A549 (cell line): ENCODE measurements around the gene VAMP4. TPM values are rescaled to one million over a fixed set of nuclear protein-coding genes. Genes with fewer than 3 reads are reported as not detected.

Experiments used
- ATAC-seq, 2 experiments: fragments of 200-7000 bp in 1 of 2; fragments of >200 bp in 1 of 2; cut with Nextera tagmentation in 1 of 2; cut with Tn5 transposase in 1 of 2; 3 replicates each; pipeline versions ENCODE4 v1.8.0 to v1.9.1; 2018 to 2020; ENCODE audit warnings: mild to moderate bottlenecking in 1 of 2, moderate library complexity in 1 of 2
- CTCF ChIA-PET: fragments of 300-600 bp; sonication (Branson Sonifier 250); formaldehyde crosslinking; extraction: SDS; loops from one replicate; lab custom pipeline; 2021; ENCODE audit warnings: antibody characterized with exemption, inconsistent platforms; lab: Yijun Ruan, JAX
- POLR2A ChIA-PET: fragments of 350-600 bp; formaldehyde crosslinking; extraction: SDS; loops from one replicate; lab custom pipeline; 2021; ENCODE audit warnings: antibody characterized with exemption, inconsistent platforms; lab: Yijun Ruan, JAX
- DNase-seq, 2 experiments: peaks; one replicate each; pipeline versions ENCODE4 v3.0.0 to v3.0.0-alpha.2; 2011 to 2016; ENCODE audit warnings: low read depth in 1 of 2, low spot score in 1 of 2
- FAIRE-seq: peaks from 2 replicates; lab custom pipeline; 2011; peaks lifted over from hg19 to GRCh38; lab: Jason Lieb, UNC
- H3K27ac ChIP-seq, 2 experiments: fragments of >200 bp; sonication (Bioruptor Twin); formaldehyde crosslinking; 3 replicates each; pipeline ENCODE4 v1.5.1; 2016 to 2017
- H3K4me1 ChIP-seq: fragments of >200 bp; sonication (Bioruptor Twin); formaldehyde crosslinking; 3 replicates; pipeline ENCODE4 v1.6.1; 2016
- H3K4me2 ChIP-seq: fragments of >200 bp; sonication (Bioruptor Twin); formaldehyde crosslinking; 3 replicates; pipeline ENCODE4 v1.6.1; 2016
- H3K4me3 ChIP-seq: fragments of >200 bp; sonication (Bioruptor Twin); formaldehyde crosslinking; 3 replicates; pipeline ENCODE4 v1.5.1; 2016
- H3K9me3 ChIP-seq: fragments of >200 bp; sonication (Bioruptor Twin); formaldehyde crosslinking; 3 replicates; pipeline ENCODE4 v1.6.1; 2016
- CHD2 ChIP-seq: fragments of 150-350 bp; IDR thresholded peaks from 2 replicates; pipeline ENCODE4 v1.6.1; 2014; ENCODE audit warnings: low read length; ENCODE audit not compliant: partially characterized antibody
- CTCF ChIP-seq: fragments of >200 bp; sonication (Bioruptor Twin); formaldehyde crosslinking; IDR thresholded peaks from 3 replicates; pipeline ENCODE4 v1.5.1; 2016
- FOSL2 ChIP-seq, 2 experiments: fragments of 450-650 bp in 1 of 2; fragments of >200 bp in 1 of 2; sonication (Bioruptor Twin) in 1 of 2; formaldehyde crosslinking; IDR thresholded peaks; 2 replicates each; pipeline versions ENCODE4 v1.5.0 to v1.6.1; 2016 to 2020; ENCODE audit warnings: mild to moderate bottlenecking in 1 of 2, moderate library complexity in 1 of 2
- HES2 ChIP-seq: fragments of >200 bp; sonication (Bioruptor Twin); formaldehyde crosslinking; IDR thresholded peaks from 2 replicates; pipeline ENCODE4 v1.6.1; 2016
- KDM1A ChIP-seq: fragments of 200-600 bp; sonication (generic); IDR thresholded peaks from 2 replicates; pipeline ENCODE4 v1.6.1; 2016; ENCODE audit warnings: low read depth, mild to moderate bottlenecking
- MAX ChIP-seq: IDR thresholded peaks from 2 replicates; pipeline ENCODE4 v1.6.1; 2012
- MYC ChIP-seq: IDR thresholded peaks from 2 replicates; pipeline ENCODE4 v1.6.1; 2012; ENCODE audit warnings: mild to moderate bottlenecking, inconsistent platforms, low read length, improper control_type of control experiment, borderline replicate concordance
- NR3C1 ChIP-seq: fragments of >200 bp; sonication (Bioruptor Twin); formaldehyde crosslinking; IDR thresholded peaks from 3 replicates; pipeline ENCODE4 v1.6.1; 2017
- PBX3 ChIP-seq: IDR thresholded peaks from 2 replicates; pipeline ENCODE4 v1.6.1; 2012
- PHF8 ChIP-seq: fragments of 200-600 bp; sonication (generic); IDR thresholded peaks from 2 replicates; pipeline ENCODE4 v1.6.1; 2016; ENCODE audit warnings: low read depth, mild to moderate bottlenecking, antibody characterized with exemption, moderate library complexity, borderline replicate concordance
- POLR2AphosphoS2 ChIP-seq: conservative IDR thresholded peaks from 2 replicates; pipeline ENCODE4 v1.6.1; 2012; ENCODE audit warnings: low read length, improper control_type of control experiment, inconsistent platforms
- RAD21 ChIP-seq, 2 experiments: fragments of >200 bp in 1 of 2; sonication (Bioruptor Twin) in 1 of 2; formaldehyde crosslinking in 1 of 2; IDR thresholded peaks in 1 of 2; conservative IDR thresholded peaks in 1 of 2; 2 replicates in 1 of 2; 3 replicates in 1 of 2; pipeline ENCODE4 v1.6.1; 2012 to 2018; ENCODE audit warnings: inconsistent platforms in 1 of 2
- RARB ChIP-seq: fragments of 250-450 bp; sonication (Bioruptor Pico); IDR thresholded peaks from 2 replicates; pipeline ENCODE4 v1.8.0; 2021; ENCODE audit warnings: mild to moderate bottlenecking, moderate library complexity
- SMC3 ChIP-seq: fragments of >200 bp; sonication (Bioruptor Twin); formaldehyde crosslinking; IDR thresholded peaks from 3 replicates; pipeline ENCODE4 v1.6.1; 2018; ENCODE audit warnings: inconsistent platforms
- ZC3H11A ChIP-seq: fragments of 450-650 bp; IDR thresholded peaks from 2 replicates; pipeline ENCODE4 v1.6.1; 2014; ENCODE audit warnings: antibody characterized with exemption, mild to moderate bottlenecking
- WGBS: methylation state at CpG from one replicate; pipeline ENCODE4 v1.1.6; 2017; ENCODE audit errors: missing lambda C conversion rate; 5-methylcytosine and 5-hydroxymethylcytosine counted together
- polyA plus RNA-seq, 4 experiments: library from polyadenylated mRNA; depleted of rRNA in 3 of 4; stranded (reverse); fragments of >200 nt; fragmentation: RNase III in 1 of 4; extraction: RNeasy Plus Mini Kit Qiagen cat#74134 plus additional on column Dnase treatment in 1 of 4; gene quantifications; 2 replicates in 3 of 4; 3 replicates in 1 of 4; pipeline ENCODE4 v1.2.3, GENCODE V29; 2011 to 2017

VAMP4 gene
- polyA plus RNA-seq, 2 of the 4 experiments (the other 2 are of a cell fraction), result 4.3 to 9.3 TPM

GRCh38 chr1:171717062-171717718 is 24.7 kb downstream of the VAMP4 start:
- Histone ChIP-seq H3K4me3 (no peak overlapping the region), H3K4me2 (no peak overlapping the region), H3K4me1 (no peaks in the 10 kb centered on the region), H3K27ac (no peak overlapping the region), H3K9me3 (no peaks in the 10 kb centered on the region)
- FAIRE-seq (no peak), DNase-seq (no peak), ATAC-seq (no peak)
- ChIA-PET POLR2A (no interaction called here), CTCF (interaction anchor here (0.6 to 6.1 kb wide), 8 partner anchors 13 to 957 kb away, joined by 3 to 48 read pairs (median 4); no protein-coding TSS in a partner anchor)
- TF ChIP-seq HES2 (no peak), KDM1A (no peak), SMC3 (no peak), ZC3H11A (no peak)
- 91% methylated on average over 2 of the region's 2 CpGs for WGBS

GRCh38 chr1:171716616-171717015 is 25.2 kb downstream of the VAMP4 start:
- no peak overlapping the region for H3K4me3 ChIP-seq
- DNase-seq (no peak), FAIRE-seq (no peak), ATAC-seq (no peak)
- ChIA-PET POLR2A (no interaction called here), CTCF (interaction anchor here (0.7 to 6.1 kb wide), 13 partner anchors 14 to 750 kb away, joined by 3 to 48 read pairs (median 5); partner anchors contain the start of genes MYOC and PRRC2C)
- no peak overlapping the region for H3K27ac ChIP-seq
- H3K4me2 ChIP-seq, result no peak overlapping the region
- TF ChIP-seq FOSL2 (IDR thresholded peaks at IDR 0.05), result no peak
- TF ChIP-seq FOSL2 (CRISPR knock-in tag; IDR thresholded peaks at IDR 0.05), result 0 out of 2 replicates have a peak, but pooled peaks have one; percentile 13
- TF ChIP-seq CTCF, result no peak
- H3K9me3 ChIP-seq, result no peaks in the 10 kb centered on the region
- no peaks in the 10 kb centered on the region for H3K4me1 ChIP-seq
- 24% methylated on average over 3 of the region's 3 CpGs for WGBS

GRCh38 chr1:171715813-171716251 is 26.0 kb downstream of the VAMP4 start:
- CTCF ChIA-PET, result interaction anchor here (0.6 to 6.1 kb wide), 20 partner anchors 8 to 749 kb away, joined by 3 to 48 read pairs (median 4); partner anchors contain the start of genes MYOC and PRRC2C
- ATAC-seq (peak in 1 of 2 experiments; percentile 47; a peak in 3 of 6 replicates), DNase-seq (peak in 1 of 2 experiments; percentile 7), FAIRE-seq (no peak)
- WGBS, result 68% methylated on average over 3 of the region's 3 CpGs
- H3K9me3 ChIP-seq, result no peaks in the 10 kb centered on the region
- no peak overlapping the region for H3K4me3 ChIP-seq
- H3K4me2 ChIP-seq, result no peak overlapping the region
- no peaks in the 10 kb centered on the region for H3K4me1 ChIP-seq
- TF ChIP-seq PHF8 (no peak), FOSL2 (IDR thresholded peaks at IDR 0.05) (no peak), FOSL2 (CRISPR knock-in tag; IDR thresholded peaks at IDR 0.05) (no peak), SMC3 (peak; percentile 57), CTCF (peak; percentile 63), MAX (no peak), RAD21 (conservative IDR thresholded peaks at IDR 0.05 in 1 of 2, IDR thresholded peaks at IDR 0.05 in 1 of 2) (peak; percentile 64)
- POLR2A ChIA-PET, result no interaction called here
- no peak overlapping the region for H3K27ac ChIP-seq

GRCh38 chr1:171712341-171712740 is 29.5 kb downstream of the VAMP4 start:
- CTCF ChIA-PET, result interaction anchor here (0.6 to 3.7 kb wide), 5 partner anchors 57 to 631 kb away, joined by 3 to 24 read pairs (median 5); no protein-coding TSS in a partner anchor
- ATAC-seq, result no peak
- WGBS, result 85% methylated on average over 1 of the region's 1 CpG
- TF ChIP-seq MAX (no peak), FOSL2 (IDR thresholded peaks at IDR 0.05) (no peak), FOSL2 (CRISPR knock-in tag; IDR thresholded peaks at IDR 0.05) (no peak), NR3C1 (no peak), CHD2 (no peak), PBX3 (no peak), RARB (CRISPR knock-in tag) (no peak), HES2 (no peak), MYC (no peak), POLR2AphosphoS2 (no peak), CTCF (no peak)

More at GRCh38 chr1:171712341-171712740, 29.5 kb downstream of the VAMP4 start:
- Histone ChIP-seq H3K9me3 (no peaks in the 10 kb centered on the region), H3K4me2 (no peak overlapping the region), H3K4me3 (no peak overlapping the region), H3K27ac (no peak overlapping the region), H3K4me1 (no peaks in the 10 kb centered on the region)
- DNase-seq (no peak), FAIRE-seq (no peak)
- POLR2A ChIA-PET, result no interaction called here
